ENCODE measurements around the gene UGT1A6.

DNA sequence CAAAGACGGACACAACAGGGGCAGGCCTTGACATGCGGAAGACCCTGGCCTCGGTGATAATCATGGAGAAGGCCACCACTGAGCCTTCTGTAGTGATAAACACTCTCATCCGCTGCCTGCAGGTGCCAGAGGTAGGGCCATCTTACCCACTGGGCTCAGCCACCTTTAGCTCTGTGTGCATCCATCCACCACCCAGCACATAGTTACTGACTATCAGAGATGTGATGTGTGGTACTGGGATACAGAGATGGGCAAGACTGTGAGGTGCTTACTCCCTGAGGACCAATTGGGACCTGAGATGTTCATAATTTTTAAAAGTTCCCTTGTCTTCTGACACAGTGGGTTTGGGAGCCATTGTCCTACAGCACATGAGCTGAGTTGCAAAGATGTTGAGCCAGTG is 87.0 kb downstream of the UGT1A6 start:
- TF ChIP-seq RFX5 (IDR thresholded peaks at IDR 0.05; ENCODE audit: low read depth, low read length) (no peak), CHD1 (IDR thresholded peaks at IDR 0.05; ENCODE audit: low read depth, low read length) (no peak), POLR2A (IDR thresholded peaks at IDR 0.05; ENCODE audit: low read depth, low read length) (no peak), RAD21 (IDR thresholded peaks at IDR 0.05; ENCODE audit: low read length) (no peak), FOS (IDR thresholded peaks at IDR 0.05; ENCODE audit: low read depth, low read length) (no peak), RCOR1 (IDR thresholded peaks at IDR 0.05; ENCODE audit: insufficient replicate concordance, low read length) (no peak)
- TF ChIP-seq, protein P1, sequence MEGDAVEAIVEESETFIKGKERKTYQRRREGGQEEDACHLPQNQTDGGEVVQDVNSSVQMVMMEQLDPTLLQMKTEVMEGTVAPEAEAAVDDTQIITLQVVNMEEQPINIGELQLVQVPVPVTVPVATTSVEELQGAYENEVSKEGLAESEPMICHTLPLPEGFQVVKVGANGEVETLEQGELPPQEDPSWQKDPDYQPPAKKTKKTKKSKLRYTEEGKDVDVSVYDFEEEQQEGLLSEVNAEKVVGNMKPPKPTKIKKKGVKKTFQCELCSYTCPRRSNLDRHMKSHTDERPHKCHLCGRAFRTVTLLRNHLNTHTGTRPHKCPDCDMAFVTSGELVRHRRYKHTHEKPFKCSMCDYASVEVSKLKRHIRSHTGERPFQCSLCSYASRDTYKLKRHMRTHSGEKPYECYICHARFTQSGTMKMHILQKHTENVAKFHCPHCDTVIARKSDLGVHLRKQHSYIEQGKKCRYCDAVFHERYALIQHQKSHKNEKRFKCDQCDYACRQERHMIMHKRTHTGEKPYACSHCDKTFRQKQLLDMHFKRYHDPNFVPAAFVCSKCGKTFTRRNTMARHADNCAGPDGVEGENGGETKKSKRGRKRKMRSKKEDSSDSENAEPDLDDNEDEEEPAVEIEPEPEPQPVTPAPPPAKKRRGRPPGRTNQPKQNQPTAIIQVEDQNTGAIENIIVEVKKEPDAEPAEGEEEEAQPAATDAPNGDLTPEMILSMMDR (conservative IDR thresholded peaks at IDR 0.05; ENCODE audit: low read depth, low read length) = no peak
- TF ChIP-seq, protein P2, sequence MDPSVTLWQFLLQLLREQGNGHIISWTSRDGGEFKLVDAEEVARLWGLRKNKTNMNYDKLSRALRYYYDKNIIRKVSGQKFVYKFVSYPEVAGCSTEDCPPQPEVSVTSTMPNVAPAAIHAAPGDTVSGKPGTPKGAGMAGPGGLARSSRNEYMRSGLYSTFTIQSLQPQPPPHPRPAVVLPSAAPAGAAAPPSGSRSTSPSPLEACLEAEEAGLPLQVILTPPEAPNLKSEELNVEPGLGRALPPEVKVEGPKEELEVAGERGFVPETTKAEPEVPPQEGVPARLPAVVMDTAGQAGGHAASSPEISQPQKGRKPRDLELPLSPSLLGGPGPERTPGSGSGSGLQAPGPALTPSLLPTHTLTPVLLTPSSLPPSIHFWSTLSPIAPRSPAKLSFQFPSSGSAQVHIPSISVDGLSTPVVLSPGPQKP (IDR thresholded peaks at IDR 0.05; ENCODE audit: borderline replicate concordance, low read depth, low read length) = no peak
- TF ChIP-seq, protein P3, sequence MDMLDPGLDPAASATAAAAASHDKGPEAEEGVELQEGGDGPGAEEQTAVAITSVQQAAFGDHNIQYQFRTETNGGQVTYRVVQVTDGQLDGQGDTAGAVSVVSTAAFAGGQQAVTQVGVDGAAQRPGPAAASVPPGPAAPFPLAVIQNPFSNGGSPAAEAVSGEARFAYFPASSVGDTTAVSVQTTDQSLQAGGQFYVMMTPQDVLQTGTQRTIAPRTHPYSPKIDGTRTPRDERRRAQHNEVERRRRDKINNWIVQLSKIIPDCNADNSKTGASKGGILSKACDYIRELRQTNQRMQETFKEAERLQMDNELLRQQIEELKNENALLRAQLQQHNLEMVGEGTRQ (IDR thresholded peaks at IDR 0.05; ENCODE audit: low read depth, low read length) = no peak

Data from IMR-90 (cell line).